ENCODE data around the gene SLC25A5. TPM values are rescaled to one million over a fixed set of nuclear protein-coding genes. Genes with fewer than 3 reads are reported as not detected.

The SLC25A5 gene
- total RNA-seq = 100 to 1,000 TPM; 192 to 348 TPM

DNA sequence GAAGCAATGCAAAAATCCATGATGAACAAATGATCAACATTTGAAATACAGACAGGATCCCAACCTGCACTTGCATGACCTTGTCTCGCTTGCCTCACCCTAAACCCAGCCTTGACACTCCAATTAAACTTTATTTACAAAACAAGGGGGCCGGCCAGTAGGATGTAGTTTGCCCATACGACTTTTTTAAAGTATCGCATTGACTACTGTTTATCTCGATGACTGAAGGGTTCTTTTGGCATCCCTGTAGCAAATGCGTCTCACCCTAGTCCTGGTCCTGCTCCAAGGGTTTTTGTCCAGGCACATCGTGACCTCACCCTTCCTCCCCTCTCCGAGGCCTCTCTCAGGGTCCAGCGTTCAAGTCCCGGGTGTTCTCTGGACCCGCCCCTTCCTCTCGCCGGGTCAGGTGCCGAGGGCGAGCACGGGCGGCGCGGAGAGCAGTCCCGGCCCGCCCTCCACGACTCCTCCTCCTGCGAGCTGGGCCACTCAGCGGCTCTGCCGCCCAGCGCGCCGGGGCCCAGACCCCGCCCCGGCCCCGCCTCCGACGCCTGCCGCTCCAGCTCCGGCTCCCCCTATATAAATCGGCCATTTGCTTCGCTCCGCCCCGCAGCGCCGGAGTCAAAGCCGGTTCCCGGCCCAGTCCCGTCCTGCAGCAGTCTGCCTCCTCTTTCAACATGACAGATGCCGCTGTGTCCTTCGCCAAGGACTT, at the start of gene SLC25A5:
SLC25A5 (plus strand) TSS at position 603 of the 709 bp plus-strand sequence; CDS start at position 675, 72 bp downstream.

Small RNAs within 50 kb of the gene (small RNA-seq; reads per million reads assigned to genes)
- gene RNU1-67P = 9.4 to 12.2 reads per million in 2 donors
- 0 to 0.29 reads per million in 2 donors for gene RNY3P16

Other genes with a start within 250 kb of the SLC25A5 start
- 10 to 100 TPM; 65.4 to 99.6 TPM for gene PGRMC1, start 232.2 kb upstream of the SLC25A5 start, total RNA-seq
- gene SLC25A43, start 69.1 kb upstream of the SLC25A5 start, total RNA-seq = 10 to 100 TPM; 22.7 to 32.6 TPM
- 10 to 100 TPM; 22.0 to 30.3 TPM for gene STEEP1, start 97.0 kb downstream of the SLC25A5 start, total RNA-seq
- gene UBE2A, start 106.1 kb downstream of the SLC25A5 start, total RNA-seq = 10 to 100 TPM; 30.6 to 32.6 TPM
- gene NKRF, start 138.0 kb downstream of the SLC25A5 start, total RNA-seq = 1 to 10 TPM; 7.9 to 9.3 TPM
- gene SEPTIN6, start 224.7 kb downstream of the SLC25A5 start, total RNA-seq = 10 to 100 TPM; 14.5 to 20.6 TPM

All from melanocyte of skin (primary cell).